ENCODE data around the gene TNNI2.

DNA sequence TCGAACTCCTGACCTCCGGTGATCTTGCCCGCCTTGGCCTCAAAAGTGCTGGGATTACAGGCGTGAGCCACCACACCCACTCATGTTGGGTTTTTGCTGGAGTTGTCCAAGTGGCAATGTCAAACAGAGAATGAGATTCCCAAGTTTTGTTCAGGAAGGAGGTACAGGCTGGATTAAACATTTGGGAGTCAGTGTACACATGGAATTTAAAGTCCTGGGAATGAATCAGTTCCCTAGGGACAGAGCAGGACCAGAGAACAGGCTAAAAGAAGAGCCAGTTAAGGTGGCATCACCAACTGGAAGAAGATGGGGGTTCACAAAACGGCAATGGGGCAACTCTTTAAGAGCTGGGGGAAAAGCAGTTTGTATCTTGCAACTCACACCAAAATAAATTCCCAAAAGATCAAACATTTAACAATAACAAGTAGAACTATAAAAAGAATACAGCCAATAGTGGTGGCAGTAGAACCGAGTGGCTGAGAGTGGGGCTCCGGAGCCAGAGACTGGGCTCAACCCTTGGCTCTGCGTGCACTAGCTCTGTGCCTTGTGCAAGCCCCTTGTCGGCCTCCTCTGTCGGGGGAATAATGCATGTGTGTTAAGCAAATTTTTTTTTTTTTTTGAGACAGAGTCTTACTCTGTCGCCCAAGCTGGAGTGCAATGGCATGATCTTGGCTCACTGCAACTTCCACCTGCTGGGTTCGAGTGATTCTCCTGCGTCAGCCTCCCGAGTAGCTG is 41.2 kb upstream of the TNNI2 start:
- TF ChIP-seq CTCF (IDR thresholded peaks at IDR 0.05) (no peak), POLR2AphosphoS5 (IDR thresholded peaks at IDR 0.05) (no peak)

All from suprapubic skin (tissue), 3 donors.